Esophagus muscularis mucosa (tissue), 4 donors: ENCODE measurements around the gene BRD3OS. TPM values are rescaled to one million over a fixed set of nuclear protein-coding genes. Genes with fewer than 3 reads are reported as not detected.

ENCODE experiments used
- DNase-seq: peaks from one replicate; pipeline ENCODE4 v3.0.0-alpha.2; 2017; ENCODE audit errors: extremely low spot score
- H3K27ac ChIP-seq, 4 donors: fragments of 200-600 bp; sonication (generic); replicated peaks in 1 of 4; 1 replicate in 3 of 4; 2 replicates in 1 of 4; pipeline ENCODE4 v1.5.1; 2016 to 2019; ENCODE audit warnings: mild to moderate bottlenecking in 1 of 4
- H3K27me3 ChIP-seq, 4 donors: fragments of 200-600 bp; sonication (generic); one replicate each; pipeline versions ENCODE4 v1.5.1 to v1.6.0; 2016 to 2019
- H3K36me3 ChIP-seq, 4 donors: fragments of 200-600 bp; sonication (generic); one replicate each; pipeline ENCODE4 v1.5.1; 2016 to 2019
- H3K4me1 ChIP-seq, 4 donors: fragments of 200-600 bp; sonication (generic); one replicate each; pipeline ENCODE4 v1.5.1; 2016 to 2019
- H3K4me3 ChIP-seq, 4 donors: fragments of 200-600 bp; sonication (generic); 1 replicate in 2 of 4; 2 replicates in 2 of 4; pipeline ENCODE4 v1.5.1; 2016 to 2019; ENCODE audit warnings: mild to moderate bottlenecking in 4 of 4, moderate library complexity in 1 of 4
- H3K9me3 ChIP-seq, 4 donors: fragments of 200-600 bp; sonication (generic); 1 replicate in 3 of 4; 2 replicates in 1 of 4; pipeline ENCODE4 v1.5.1; 2016 to 2019
- CTCF ChIP-seq, 3 experiments: fragments of 200-600 bp in 2 of 3; fragments of 450-650 bp in 1 of 3; sonication (generic) in 2 of 3; IDR thresholded peaks; one replicate each; pipeline ENCODE4 v1.5.1; 2017 to 2019; ENCODE audit warnings: antibody characterized with exemption in 3 of 3, mild to moderate bottlenecking in 2 of 3, moderate library complexity in 1 of 3
- EP300 ChIP-seq: sonication (generic); formaldehyde crosslinking; IDR thresholded peaks from one replicate; pipeline ENCODE4 v1.6.1; 2017; ENCODE audit warnings: antibody characterized with exemption
- POLR2A ChIP-seq: fragments of 450-650 bp; IDR thresholded peaks from one replicate; pipeline ENCODE4 v1.6.1; 2017; ENCODE audit warnings: antibody characterized with exemption, moderate library complexity, mild to moderate bottlenecking, low read depth
- POLR2AphosphoS5 ChIP-seq, 2 donors: sonication (generic); formaldehyde crosslinking; IDR thresholded peaks; one replicate each; pipeline ENCODE4 v1.6.1; 2017; ENCODE audit warnings: antibody characterized with exemption in 2 of 2
- WGBS: methylation state at CpG from one replicate; pipeline ENCODE4 v1.1.5; 2018; 5-methylcytosine and 5-hydroxymethylcytosine counted together
- intact Hi-C: fragments of 100-400 bp; cut with DNase I; formaldehyde crosslinking; loops from one replicate; pipeline ENCODE4 v1.15.1; 2023
- total RNA-seq, 4 donors: library from RNA; depleted of rRNA; stranded (reverse); fragments of >200 nt; gene quantifications; one replicate each; pipeline versions ENCODE4 v1.1.0 to v1.2.1, GENCODE V29; 2016

BRD3OS gene
- total RNA-seq, 4 donors from 2014 or later = 13.4 to 33.4 (median 21.7) TPM

- peaks cover 66 to 84% (median 77%) of the 10 kb centered on the region in 4 donors for H3K36me3 ChIP-seq
- TF ChIP-seq CTCF (IDR thresholded peaks at IDR 0.05) (no peak), EP300 (no peak), POLR2AphosphoS5 (IDR thresholded peaks at IDR 0.05) (no peak), POLR2A (no peak)
Measured at GRCh38 chr9:134050726-134051125, 25.4 kb downstream of the BRD3OS start.

GRCh38 chr9:134051319-134051718 is 26.0 kb downstream of the BRD3OS start:
- intact Hi-C loops = no loop called here
- no peak overlapping the region for H3K27ac ChIP-seq
- H3K27me3 ChIP-seq = no peaks in the 10 kb centered on the region
- H3K36me3 ChIP-seq = peaks cover 62 to 78% (median 71%) of the 10 kb centered on the region in 4 donors
- H3K4me3 ChIP-seq = no peak overlapping the region
- no peaks in the 10 kb centered on the region for H3K9me3 ChIP-seq
- no peak for DNase-seq
- peaks cover 24 to 29% (median 25%) of the 10 kb centered on the region in 4 donors for H3K4me1 ChIP-seq
- WGBS = 92% methylated on average over 14 of the region's 16 CpGs
- no peak for TF ChIP-seq CTCF (IDR thresholded peaks at IDR 0.05)
- TF ChIP-seq POLR2AphosphoS5 (IDR thresholded peaks at IDR 0.05) = no peak
- TF ChIP-seq POLR2A = no peak
- TF ChIP-seq EP300 = no peak

More at GRCh38 chr9:134050726-134051125, 25.4 kb downstream of the BRD3OS start:
- WGBS = 94% methylated on average over 11 of the region's 14 CpGs
- DNase-seq = no peak
- H3K4me1 ChIP-seq = peaks cover 18 to 23% (median 19%) of the 10 kb centered on the region in 4 donors
- H3K27me3 ChIP-seq = no peaks in the 10 kb centered on the region
- no peak overlapping the region for H3K27ac ChIP-seq
- H3K4me3 ChIP-seq = no peak overlapping the region
- H3K9me3 ChIP-seq = no peaks in the 10 kb centered on the region
- intact Hi-C loops = no loop called here

GRCh38 chr9:134052491-134052890 is 27.2 kb downstream of the BRD3OS start:
- H3K9me3 ChIP-seq = no peaks in the 10 kb centered on the region
- H3K27me3 ChIP-seq = no peaks in the 10 kb centered on the region
- WGBS = 84% methylated on average over 3 of the region's 3 CpGs
- no peak overlapping the region for H3K4me3 ChIP-seq
- no peak for DNase-seq
- no peak overlapping the region for H3K27ac ChIP-seq
- TF ChIP-seq POLR2A (no peak), CTCF (IDR thresholded peaks at IDR 0.05) (no peak), EP300 (no peak), POLR2AphosphoS5 (IDR thresholded peaks at IDR 0.05) (no peak)
- peaks cover 51 to 67% (median 59%) of the 10 kb centered on the region in 4 donors for H3K36me3 ChIP-seq
- peaks cover 35 to 40% (median 36%) of the 10 kb centered on the region in 4 donors for H3K4me1 ChIP-seq
- intact Hi-C loops = no loop called here

- 95% methylated on average over 14 of the region's 16 CpGs for WGBS
- no peak for DNase-seq
- TF ChIP-seq POLR2AphosphoS5 (IDR thresholded peaks at IDR 0.05) = no peak
- no peak for TF ChIP-seq EP300
- TF ChIP-seq POLR2A = no peak
- no peak for TF ChIP-seq CTCF (IDR thresholded peaks at IDR 0.05)
- no peaks in the 10 kb centered on the region for H3K9me3 ChIP-seq
- H3K4me1 ChIP-seq = peaks cover 39 to 45% (median 40%) of the 10 kb centered on the region in 4 donors
- H3K27me3 ChIP-seq = no peaks in the 10 kb centered on the region
- intact Hi-C loops = no loop called here
- no peak overlapping the region for H3K4me3 ChIP-seq
- no peak overlapping the region for H3K27ac ChIP-seq
- peaks cover 46 to 62% (median 54%) of the 10 kb centered on the region in 4 donors for H3K36me3 ChIP-seq
Measured at GRCh38 chr9:134052941-134053340, 27.7 kb downstream of the BRD3OS start.

GRCh38 chr9:134053401-134053871 is 28.2 kb downstream of the BRD3OS start:
- intact Hi-C loops = no loop called here
- DNase-seq = no peak
- Histone ChIP-seq H3K27me3 (no peaks in the 10 kb centered on the region), H3K36me3 (peaks cover 41 to 57% (median 49%) of the 10 kb centered on the region in 4 donors), H3K27ac (no peak overlapping the region), H3K4me3 (no peak overlapping the region), H3K9me3 (no peaks in the 10 kb centered on the region), H3K4me1 (peaks cover 44 to 50% (median 45%) of the 10 kb centered on the region in 4 donors)
- TF ChIP-seq CTCF (IDR thresholded peaks at IDR 0.05) = no peak
- no peak for TF ChIP-seq POLR2AphosphoS5 (IDR thresholded peaks at IDR 0.05)
- no peak for TF ChIP-seq POLR2A
- no peak for TF ChIP-seq EP300
- 81% methylated on average over 6 of the region's 28 CpGs for WGBS
